Hepatocyte (in vitro differentiated cells): ENCODE measurements around the gene DPEP1. TPM values are rescaled to one million over a fixed set of nuclear protein-coding genes. Genes with fewer than 3 reads are reported as not detected.

Experiments
- DNase-seq: peaks from one replicate; pipeline ENCODE4 v3.0.0-alpha.2; 2016; ENCODE audit warnings: low spot score
- H2AFZ ChIP-seq: fragments of 200-600 bp; sonication (generic); 2 replicates; pipeline ENCODE4 v1.6.0; 2016; ENCODE audit warnings: antibody characterized with exemption, mild to moderate bottlenecking
- H3K27ac ChIP-seq: fragments of 200-600 bp; sonication (generic); 2 replicates; pipeline ENCODE4 v1.5.1; 2016; ENCODE audit warnings: mild to moderate bottlenecking
- H3K27me3 ChIP-seq: fragments of 200-600 bp; sonication (generic); 2 replicates; pipeline ENCODE4 v1.6.1; 2016
- H3K36me3 ChIP-seq: fragments of 200-600 bp; sonication (generic); replicated peaks from 2 replicates; pipeline ENCODE4 v1.5.1; 2016; ENCODE audit warnings: low read depth; ENCODE audit not compliant: insufficient read depth
- H3K4me1 ChIP-seq: fragments of 200-600 bp; sonication (generic); 2 replicates; pipeline ENCODE4 v1.5.1; 2016; ENCODE audit warnings: mild to moderate bottlenecking, moderate library complexity; ENCODE audit not compliant: insufficient read depth
- H3K4me2 ChIP-seq: fragments of 200-600 bp; sonication (generic); 2 replicates; pipeline ENCODE4 v1.6.0; 2016
- H3K4me3 ChIP-seq: fragments of 200-600 bp; sonication (generic); 2 replicates; pipeline ENCODE4 v1.5.1; 2016; ENCODE audit warnings: mild to moderate bottlenecking
- H3K79me2 ChIP-seq: fragments of 200-600 bp; sonication (generic); 2 replicates; pipeline ENCODE4 v1.6.0; 2017; ENCODE audit warnings: mild to moderate bottlenecking
- H3K9me2 ChIP-seq: fragments of 200-600 bp; sonication (generic); replicated peaks from 2 replicates; pipeline ENCODE4 v1.6.0; 2017; ENCODE audit warnings: mild to moderate bottlenecking; ENCODE audit not compliant: insufficient read depth
- H3K9me3 ChIP-seq: fragments of 200-600 bp; sonication (generic); 2 replicates; pipeline ENCODE4 v1.5.1; 2016; ENCODE audit warnings: low read depth, mild to moderate bottlenecking
- H4K20me1 ChIP-seq: fragments of 200-600 bp; sonication (generic); 2 replicates; pipeline ENCODE4 v1.6.0; 2016; ENCODE audit warnings: mild to moderate bottlenecking; ENCODE audit not compliant: insufficient read depth, poor library complexity, severe bottlenecking
- EZH2 ChIP-seq: fragments of 200-600 bp; sonication (generic); IDR thresholded peaks from 2 replicates; pipeline ENCODE4 v1.6.1; 2016; ENCODE audit warnings: antibody characterized with exemption, mild to moderate bottlenecking, borderline replicate concordance
- EZH2phosphoT487 ChIP-seq: fragments of 200-600 bp; sonication (generic); IDR thresholded peaks from one replicate; pipeline ENCODE4 v1.6.1; 2018; ENCODE audit warnings: antibody characterized with exemption, mild to moderate bottlenecking, low read depth, moderate library complexity; ENCODE audit not compliant: unreplicated experiment, severe bottlenecking
- WGBS: methylation state at CpG from one replicate; pipeline ENCODE4 v1.1.6; 2016; ENCODE audit warnings: low lambda C conversion rate; ENCODE audit errors: missing lambda C conversion rate; 5-methylcytosine and 5-hydroxymethylcytosine counted together
- polyA plus RNA-seq: library from polyadenylated mRNA; unstranded; fragments of >200 nt; fragmentation: Nextera tagmentation; extraction: Ambion mirVana; gene quantifications from 2 replicates; pipeline ENCODE4 v1.2.1, GENCODE V29; 2016
- total RNA-seq: library from RNA; depleted of rRNA; stranded (reverse); fragments of >200 nt; gene quantifications from 2 replicates; pipeline ENCODE4 v1.2.3, GENCODE V29; 2014
- TF ChIP-seq, protein P1 (sequence below): fragments of 200-600 bp; sonication (generic); IDR thresholded peaks from 2 replicates; pipeline ENCODE4 v1.5.1; 2016; ENCODE audit warnings: antibody characterized with exemption, mild to moderate bottlenecking; ENCODE audit not compliant: poor library complexity

Gene DPEP1
- total and polyA plus RNA-seq, 2 experiments from 2014 or later: 48.3 to 106 TPM

DNA sequence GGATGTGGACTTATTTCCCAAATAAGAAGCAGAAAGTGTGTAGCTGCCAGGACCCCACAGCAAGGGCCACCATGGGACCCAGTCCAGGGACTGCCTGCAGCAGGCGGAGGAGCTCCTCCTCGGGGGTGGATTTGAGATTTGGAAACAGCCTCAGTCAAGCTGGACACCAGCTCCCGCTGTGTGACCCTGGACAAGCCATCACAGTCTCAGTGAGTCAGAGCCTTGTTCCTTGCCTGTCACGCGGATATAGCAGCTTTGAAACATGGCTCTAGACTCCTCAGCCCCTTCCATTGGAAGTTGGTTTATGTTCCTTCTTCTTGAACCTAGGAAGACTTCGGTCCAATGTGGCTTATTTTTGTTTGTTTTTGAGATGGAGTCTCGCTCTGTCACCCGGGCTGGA, 12.5 kb upstream of the DPEP1 start:
- TF ChIP-seq, protein P1, sequence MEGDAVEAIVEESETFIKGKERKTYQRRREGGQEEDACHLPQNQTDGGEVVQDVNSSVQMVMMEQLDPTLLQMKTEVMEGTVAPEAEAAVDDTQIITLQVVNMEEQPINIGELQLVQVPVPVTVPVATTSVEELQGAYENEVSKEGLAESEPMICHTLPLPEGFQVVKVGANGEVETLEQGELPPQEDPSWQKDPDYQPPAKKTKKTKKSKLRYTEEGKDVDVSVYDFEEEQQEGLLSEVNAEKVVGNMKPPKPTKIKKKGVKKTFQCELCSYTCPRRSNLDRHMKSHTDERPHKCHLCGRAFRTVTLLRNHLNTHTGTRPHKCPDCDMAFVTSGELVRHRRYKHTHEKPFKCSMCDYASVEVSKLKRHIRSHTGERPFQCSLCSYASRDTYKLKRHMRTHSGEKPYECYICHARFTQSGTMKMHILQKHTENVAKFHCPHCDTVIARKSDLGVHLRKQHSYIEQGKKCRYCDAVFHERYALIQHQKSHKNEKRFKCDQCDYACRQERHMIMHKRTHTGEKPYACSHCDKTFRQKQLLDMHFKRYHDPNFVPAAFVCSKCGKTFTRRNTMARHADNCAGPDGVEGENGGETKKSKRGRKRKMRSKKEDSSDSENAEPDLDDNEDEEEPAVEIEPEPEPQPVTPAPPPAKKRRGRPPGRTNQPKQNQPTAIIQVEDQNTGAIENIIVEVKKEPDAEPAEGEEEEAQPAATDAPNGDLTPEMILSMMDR: no peak
- TF ChIP-seq EZH2 (no peak), EZH2phosphoT487 (no peak)
- H3K4me3 ChIP-seq: no peak overlapping the region
- peaks cover 11% of the 10 kb centered on the region for H3K4me1 ChIP-seq
- H3K36me3 ChIP-seq: no peaks in the 10 kb centered on the region
- no peaks in the 10 kb centered on the region for H3K9me2 ChIP-seq
- H3K27me3 ChIP-seq: no peaks in the 10 kb centered on the region
- no peaks in the 10 kb centered on the region for H4K20me1 ChIP-seq
- H3K4me2 ChIP-seq: no peak overlapping the region
- no peak for DNase-seq
- no peak overlapping the region for H2AFZ ChIP-seq
- WGBS: 83% methylated on average over 8 of the region's 8 CpGs
- H3K9me3 ChIP-seq: no peaks in the 10 kb centered on the region
- H3K79me2 ChIP-seq: no peaks in the 10 kb centered on the region
- no peak overlapping the region for H3K27ac ChIP-seq

DNA sequence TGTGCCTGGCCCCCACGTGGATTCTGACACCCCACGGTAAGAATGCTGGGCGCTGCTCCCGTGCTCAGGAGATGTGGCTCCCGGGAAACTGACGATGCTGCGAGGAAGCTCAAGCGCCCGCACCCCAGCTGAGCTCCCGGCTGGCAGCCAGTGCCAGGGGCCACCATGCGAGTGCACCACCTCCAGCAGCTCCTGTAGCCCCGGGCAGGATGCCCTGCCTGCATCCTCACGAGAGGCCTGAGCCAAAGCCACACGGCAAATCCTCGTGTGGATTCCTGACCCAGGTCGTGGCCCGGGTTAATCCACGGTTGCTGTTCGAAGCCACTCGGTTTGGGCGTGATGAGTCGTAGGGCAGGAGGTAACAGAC, 11.6 kb upstream of the DPEP1 start:
- H3K9me2 ChIP-seq: no peaks in the 10 kb centered on the region
- WGBS: 64% methylated on average over 22 of the region's 22 CpGs
- H3K79me2 ChIP-seq: no peaks in the 10 kb centered on the region
- H3K27me3 ChIP-seq: no peaks in the 10 kb centered on the region
- H3K9me3 ChIP-seq: no peaks in the 10 kb centered on the region
- TF ChIP-seq EZH2 (no peak), EZH2phosphoT487 (no peak)
- TF ChIP-seq, protein P1: no peak
- no peaks in the 10 kb centered on the region for H4K20me1 ChIP-seq
- H3K36me3 ChIP-seq: no peaks in the 10 kb centered on the region
- no peak overlapping the region for H3K4me3 ChIP-seq
- H3K4me2 ChIP-seq: peak overlapping the region; percentile 67
- no peak for DNase-seq
- H3K4me1 ChIP-seq: peaks cover 11% of the 10 kb centered on the region
- H3K27ac ChIP-seq: no peak overlapping the region
- H2AFZ ChIP-seq: no peak overlapping the region

DNA sequence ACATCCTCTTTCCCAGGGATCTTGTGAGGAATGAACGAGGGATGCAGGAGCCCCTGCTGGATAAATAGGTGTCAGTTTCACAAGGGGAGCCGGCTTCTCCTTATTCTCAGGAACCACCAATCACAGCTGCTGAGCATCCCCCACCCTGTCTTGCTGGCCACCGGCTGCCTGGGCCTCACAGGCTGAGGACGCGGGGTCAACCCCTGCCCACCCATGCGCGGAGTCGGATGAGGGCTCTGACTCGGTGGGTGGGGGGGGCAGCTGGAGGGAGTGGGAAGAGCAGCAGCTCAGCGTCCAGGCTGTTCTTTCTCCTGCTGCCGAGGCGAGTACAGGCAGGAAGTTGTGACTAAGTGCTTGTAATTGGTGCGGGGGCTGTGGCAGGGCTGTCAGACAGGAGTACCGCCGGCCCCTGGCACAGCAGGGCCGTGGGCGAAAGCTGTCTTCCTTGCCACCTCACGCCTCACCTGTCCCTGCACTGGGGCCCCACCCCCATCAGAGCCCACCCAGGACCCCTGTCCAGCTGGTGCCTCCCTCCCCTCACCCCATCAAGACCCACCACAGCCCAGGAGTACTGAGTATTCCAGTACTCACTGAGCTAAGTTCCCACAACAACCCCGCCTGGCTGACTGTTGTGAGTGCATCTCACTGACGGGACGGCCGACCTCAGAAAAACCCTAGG, 11.0 kb upstream of the DPEP1 start:
- peak overlapping the region; percentile 20 for H3K27ac ChIP-seq
- 16% methylated on average over 17 of the region's 22 CpGs for WGBS
- peak; percentile 80 for DNase-seq
- H3K27me3 ChIP-seq: no peaks in the 10 kb centered on the region
- H3K36me3 ChIP-seq: no peaks in the 10 kb centered on the region
- no peak overlapping the region for H3K4me3 ChIP-seq
- no peaks in the 10 kb centered on the region for H3K9me3 ChIP-seq
- no peaks in the 10 kb centered on the region for H4K20me1 ChIP-seq
- H3K4me1 ChIP-seq: peaks cover 11% of the 10 kb centered on the region
- no peak overlapping the region for H2AFZ ChIP-seq
- no peaks in the 10 kb centered on the region for H3K79me2 ChIP-seq
- no peak for TF ChIP-seq EZH2phosphoT487
- TF ChIP-seq, protein P1: no peak
- no peak for TF ChIP-seq EZH2
- H3K9me2 ChIP-seq: no peaks in the 10 kb centered on the region
- peak overlapping the region; percentile 67 for H3K4me2 ChIP-seq
